Measurements from ENCODE around the gene SHROOM2. TPM values are rescaled to one million over a fixed set of nuclear protein-coding genes. Genes with fewer than 3 reads are reported as not detected.

Gene SHROOM2
- polyA plus RNA-seq, 3 donors: 17.2 to 19.9 (median 19.8) TPM

GRCh38 chrX:9861711-9862110 is 75.5 kb downstream of the SHROOM2 start:
- no peak for DNase-seq

DNA sequence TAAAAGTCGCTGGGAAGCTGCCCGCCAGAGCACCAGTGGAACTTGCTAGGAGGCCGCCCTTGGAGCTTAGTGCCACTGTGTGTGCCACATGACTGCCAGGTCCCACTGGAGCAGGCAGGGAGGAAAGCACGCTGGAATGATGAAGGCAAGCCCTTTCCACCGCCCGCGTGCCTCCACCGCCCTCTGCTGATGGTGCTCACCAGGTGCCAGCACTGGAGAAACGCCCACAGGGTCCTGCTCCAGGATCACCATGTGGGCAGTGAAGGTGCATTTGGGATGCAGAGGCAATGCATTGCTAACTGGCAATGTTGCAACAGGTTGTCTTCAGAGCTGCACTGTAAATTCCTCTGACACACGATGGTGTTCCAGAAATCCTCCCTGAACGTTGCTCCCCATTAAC is 76.3 kb downstream of the SHROOM2 start:
- DNase-seq: no peak

GRCh38 chrX:9862953-9863352 is 76.7 kb downstream of the SHROOM2 start:
- DNase-seq: no peak

DNA sequence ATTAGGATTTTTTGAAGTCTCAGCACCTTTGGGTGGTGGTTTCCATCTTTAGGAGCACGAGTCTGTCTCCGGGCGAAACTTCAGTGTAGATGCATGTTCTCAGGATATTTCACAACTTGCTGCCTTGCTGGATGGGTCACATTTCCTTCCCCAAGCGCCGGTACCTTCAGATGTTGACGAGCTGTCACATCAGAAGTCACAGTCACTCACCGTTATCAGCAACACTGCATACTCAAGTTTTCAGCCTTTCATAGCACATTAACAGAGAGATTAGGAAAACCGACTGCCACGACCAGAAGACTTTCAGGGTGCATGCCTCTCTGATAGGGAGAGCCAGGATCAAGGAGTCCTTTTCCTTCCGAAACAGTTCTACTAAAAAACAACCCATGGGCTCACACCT is 77.8 kb downstream of the SHROOM2 start:
- DNase-seq: no peak

- no peak for DNase-seq
Observed at GRCh38 chrX:9865804-9866472, 79.7 kb downstream of the SHROOM2 start.

DNA sequence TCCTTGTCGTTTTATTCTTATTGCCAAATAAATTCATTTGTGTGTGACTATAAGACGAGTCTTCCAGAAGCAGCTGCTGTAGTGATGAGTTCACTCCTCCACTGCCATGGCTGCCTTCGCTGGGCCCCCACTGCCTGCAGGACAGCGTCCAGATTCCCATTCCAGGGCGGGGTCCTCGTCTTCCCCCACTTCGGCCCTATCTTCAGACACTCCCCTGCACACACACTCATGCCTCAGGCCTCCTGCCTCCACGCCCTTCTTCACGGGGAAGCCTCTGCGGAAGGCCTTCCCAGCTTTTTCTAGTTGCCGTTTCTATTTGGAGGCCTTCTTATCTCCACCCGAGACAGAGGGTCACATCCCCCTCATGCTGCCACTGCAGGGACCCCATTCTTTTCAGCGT is 80.4 kb downstream of the SHROOM2 start:
- DNase-seq: no peak

DNA sequence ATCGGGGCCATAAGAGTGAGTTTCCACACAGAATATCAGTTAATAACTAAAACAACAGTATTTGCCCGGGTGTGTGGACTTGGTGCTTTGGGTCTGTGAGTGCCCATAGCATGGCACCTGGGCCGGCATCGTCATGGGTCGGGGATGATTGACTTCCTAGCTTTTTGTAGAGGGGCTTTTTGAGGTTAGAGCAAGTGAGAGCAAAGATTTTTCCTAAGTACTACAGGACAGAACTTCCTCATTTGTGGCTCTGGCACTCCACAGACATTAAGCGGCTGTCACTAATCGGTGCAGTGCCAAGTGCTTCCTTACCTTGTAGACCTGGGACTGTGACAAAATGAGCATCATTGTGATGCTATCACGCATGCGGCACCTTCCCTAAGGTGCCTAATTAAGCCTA is 81.0 kb downstream of the SHROOM2 start:
- no peak for DNase-seq

DNA sequence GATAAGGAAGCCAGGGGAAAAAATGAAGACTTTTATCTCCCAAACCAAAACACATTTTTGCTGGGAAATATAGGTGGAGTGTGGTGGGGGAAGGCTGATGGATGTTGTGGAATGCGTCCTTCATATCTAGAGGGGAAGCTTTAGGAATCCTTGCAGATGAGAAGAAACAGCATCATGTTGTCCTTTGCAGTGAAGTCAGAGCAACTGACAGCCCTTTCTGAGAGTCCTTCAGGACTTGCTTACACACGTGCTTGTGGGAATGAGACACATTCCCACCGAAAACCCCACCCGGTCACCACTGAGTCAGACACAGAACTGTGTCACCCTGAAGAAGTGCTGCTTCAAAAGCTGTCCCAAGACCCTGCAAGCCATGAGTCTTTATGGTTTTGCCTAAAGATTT is 81.5 kb downstream of the SHROOM2 start:
- DNase-seq: no peak

DNA sequence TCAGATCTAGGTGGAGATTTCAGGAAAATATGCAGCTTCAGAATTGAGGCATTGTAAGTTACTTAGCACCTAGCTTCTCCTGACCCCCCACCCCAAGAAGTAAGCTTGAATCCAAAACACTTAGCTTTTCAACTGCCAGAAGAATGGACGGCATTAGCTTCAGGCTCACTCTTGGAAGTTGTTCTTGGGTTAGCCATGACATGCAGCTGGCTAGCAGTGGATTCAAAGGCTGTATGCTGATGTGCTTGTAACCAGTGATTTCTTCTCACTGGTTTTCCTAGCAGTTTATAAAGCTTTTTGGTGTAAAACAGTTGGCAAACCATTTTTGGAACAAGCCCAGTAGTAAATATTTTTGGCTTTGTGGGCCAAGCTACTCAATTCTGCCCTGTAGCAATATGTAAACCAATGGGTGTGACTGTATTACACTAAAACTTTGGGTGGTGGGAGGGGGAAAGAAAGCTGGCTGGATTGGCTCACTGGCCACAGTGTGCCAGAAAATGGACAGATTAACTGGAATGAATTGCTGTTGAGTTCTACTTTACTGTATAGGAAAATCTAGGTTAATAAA is 85.6 kb downstream of the SHROOM2 start:
- no peak for DNase-seq

GRCh38 chrX:9873360-9873759 is 87.1 kb downstream of the SHROOM2 start:
- DNase-seq: no peak

DNA sequence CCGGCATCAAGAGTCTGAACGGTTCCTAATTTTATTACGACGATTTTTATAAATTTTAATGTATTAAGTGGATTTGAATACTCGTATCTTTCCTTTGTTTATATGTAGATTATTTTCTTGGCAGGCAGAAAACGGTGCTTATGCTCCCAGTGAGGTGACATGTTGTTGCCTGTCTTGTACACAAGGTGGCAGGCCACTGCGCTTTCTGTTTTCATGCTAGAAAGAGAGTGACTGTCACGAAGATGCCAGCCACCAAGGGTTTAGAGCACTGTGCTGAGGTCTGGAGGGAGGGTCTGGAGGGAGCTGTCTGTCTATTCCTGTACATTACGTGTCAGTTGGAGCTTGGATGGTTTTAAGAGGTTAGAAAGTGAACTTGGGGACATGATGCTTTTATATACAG is 87.7 kb downstream of the SHROOM2 start:
- DNase-seq: no peak

DNA sequence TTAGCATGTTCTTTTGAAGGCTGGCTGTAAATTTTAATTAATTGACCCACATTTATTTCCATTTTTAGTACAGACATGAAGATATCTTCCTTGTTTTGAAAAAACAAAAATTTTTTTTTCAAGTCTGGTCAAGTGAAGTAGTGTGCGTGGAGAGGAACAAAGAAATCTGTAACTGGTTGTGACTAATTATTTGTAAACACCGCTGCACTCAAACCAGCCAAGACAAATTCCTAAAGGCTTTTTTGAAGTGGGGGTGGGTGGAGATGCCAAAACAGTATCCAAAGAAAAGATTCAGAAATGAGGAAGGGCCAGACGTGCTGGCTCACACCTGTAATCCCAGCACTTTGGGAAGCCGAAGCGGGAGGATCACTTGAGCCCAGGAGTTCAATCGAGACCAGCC is 88.3 kb downstream of the SHROOM2 start:
- no peak for DNase-seq

DNA sequence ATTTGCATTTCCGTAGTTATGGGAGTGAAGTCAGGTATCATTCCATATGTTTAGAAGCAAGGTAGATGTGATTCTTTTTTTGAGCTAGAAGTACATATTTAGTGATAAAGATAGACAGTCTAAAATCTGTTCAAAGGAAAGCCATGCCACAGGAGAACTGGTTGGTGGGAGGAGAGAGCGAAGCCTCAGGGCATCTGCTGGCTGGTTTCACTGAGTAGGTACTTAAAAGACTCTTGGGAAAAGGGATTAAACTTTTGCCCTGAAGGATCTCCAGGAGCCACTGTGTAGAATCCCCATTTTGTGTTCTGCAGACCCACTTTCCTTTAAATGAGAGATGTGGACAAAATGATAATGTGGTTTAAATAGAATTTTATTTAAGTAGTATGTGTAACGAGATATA is 89.6 kb downstream of the SHROOM2 start:
- no peak for DNase-seq

GRCh38 chrX:9876201-9876600 is 90.0 kb downstream of the SHROOM2 start:
- no peak for DNase-seq

- DNase-seq: no peak
Observed at GRCh38 chrX:9878146-9878820, 92.1 kb downstream of the SHROOM2 start.

DNA sequence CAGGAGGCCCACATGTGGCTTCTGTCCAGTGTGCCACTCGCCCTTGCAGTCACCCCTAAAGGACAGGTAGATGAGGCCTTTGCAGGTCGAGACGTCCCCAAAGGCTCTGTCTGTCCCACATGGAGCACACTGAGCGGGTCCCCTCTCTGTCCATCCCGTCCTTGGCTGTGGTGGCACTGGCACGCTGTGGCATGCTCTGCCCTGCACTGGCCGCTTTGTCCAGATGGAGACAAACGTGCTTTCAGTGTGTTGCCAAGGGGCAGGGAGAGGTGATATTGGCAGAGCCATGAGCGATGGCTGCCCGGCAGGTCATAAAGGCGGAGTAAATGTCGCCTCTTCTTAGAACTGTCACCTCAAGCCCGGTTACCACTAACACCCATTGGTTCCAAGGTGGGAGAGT is 94.0 kb downstream of the SHROOM2 start:
- no peak for DNase-seq

DNA sequence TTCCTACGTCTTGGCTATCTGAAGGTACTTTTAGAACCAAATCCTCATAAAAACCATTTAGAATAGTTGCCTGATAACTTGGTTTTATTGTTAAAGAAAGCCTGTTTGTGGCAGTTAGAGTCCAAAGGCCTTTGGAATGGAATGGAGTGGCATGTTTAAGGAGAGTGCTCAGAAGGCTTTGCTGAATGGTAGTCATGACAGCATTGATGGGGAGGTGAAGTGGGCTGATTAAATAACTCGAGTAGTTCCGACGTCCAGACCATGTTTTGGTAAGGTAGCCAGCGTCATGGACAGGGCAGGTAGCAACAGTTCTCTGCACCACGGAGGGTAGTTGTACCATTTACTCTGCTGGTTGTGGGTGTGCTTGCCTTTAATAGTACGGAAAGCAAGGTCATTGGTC is 94.6 kb downstream of the SHROOM2 start:
- no peak for DNase-seq

- DNase-seq: no peak
Observed at GRCh38 chrX:9882669-9883446, 96.6 kb downstream of the SHROOM2 start.

DNA sequence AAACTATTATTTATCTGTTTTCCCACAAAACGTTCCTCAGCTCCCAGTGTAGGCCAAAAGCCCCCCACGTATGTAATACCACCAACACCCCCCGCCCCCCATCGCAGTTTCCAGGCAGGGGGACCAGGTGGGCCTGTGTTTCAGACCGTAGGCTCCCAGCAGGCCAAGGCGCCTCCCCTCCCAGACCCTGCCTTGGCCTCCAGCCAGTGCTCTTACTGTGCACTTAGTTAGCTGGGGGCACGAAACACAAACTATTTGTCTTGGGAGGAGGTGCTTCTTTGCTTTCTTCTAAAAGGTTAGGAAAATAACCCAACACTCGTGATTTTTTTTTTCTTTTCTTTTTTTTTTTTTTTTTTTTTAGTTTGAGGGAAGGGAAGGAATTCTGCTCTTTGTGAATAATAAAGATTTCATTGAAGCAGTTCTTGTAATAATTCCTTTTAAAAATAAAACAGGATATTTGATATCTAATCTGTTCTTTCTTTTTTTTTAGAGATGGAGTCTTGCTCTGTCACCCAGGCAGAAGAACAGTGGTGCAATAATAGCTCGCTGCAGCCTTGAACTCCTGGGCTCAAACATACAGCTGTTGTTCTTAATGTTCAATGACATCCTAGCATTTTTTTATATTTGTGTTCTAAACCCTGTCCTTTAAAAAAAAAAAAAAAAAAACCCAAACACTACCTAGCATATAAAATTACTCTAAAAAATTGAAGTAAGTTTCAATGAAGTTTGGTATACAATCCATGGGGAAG is 98.0 kb downstream of the SHROOM2 start:
- no peak for DNase-seq

DNA sequence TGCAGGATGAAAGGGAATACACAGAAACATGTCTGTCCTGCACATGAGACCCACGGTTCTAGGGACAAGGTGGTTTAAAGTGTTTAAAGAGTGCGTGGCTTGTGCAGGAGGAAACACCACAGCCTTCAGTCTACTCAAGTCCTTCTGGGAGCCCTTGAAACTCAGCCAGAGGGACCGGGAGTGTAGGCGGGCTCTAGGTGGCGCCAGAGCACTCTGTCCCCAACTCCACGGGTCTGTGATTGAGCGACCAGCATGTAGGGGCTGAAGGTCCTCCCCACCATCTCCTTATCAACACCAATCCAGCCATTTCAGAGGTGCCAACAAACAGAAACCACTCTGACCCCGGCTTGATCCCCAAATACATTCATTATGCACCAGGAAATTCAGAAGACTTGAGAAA is 98.9 kb downstream of the SHROOM2 start:
- no peak for DNase-seq

DNA sequence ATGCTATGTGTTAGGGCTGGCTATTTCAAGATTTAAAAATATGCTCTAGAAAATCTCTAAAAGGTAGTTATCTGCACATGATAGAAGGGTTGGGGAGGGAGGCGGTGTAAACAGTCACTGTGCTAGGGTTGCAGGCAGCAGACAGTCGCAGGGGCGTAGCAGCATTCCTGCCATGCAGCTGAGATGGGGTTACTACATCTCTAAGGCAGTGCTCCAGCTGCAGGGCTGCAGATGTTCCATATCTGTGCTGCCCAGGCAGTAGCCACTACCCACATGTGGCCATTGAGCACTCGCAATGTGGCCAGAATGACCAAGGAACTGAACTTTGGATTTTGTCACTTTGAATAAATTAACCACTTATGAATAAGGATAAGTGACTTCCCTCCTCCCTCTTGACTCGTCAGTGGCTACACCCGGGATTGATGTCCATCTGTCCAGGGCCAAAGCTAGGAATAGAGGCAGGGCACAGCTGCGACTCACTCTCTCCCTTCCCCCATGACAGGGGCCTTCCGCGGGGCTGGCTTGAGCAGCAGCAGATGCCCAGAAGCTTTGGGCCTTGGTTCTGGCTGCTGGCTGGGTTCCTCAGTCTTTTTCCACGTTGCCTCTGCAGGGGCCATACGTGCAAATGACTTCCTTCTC is 101.5 kb downstream of the SHROOM2 start:
- DNase-seq: no peak
